Neutrophil (primary cell): ENCODE data around the gene RHEB.

Experiments
- H3K27ac ChIP-seq: fragments of 200-600 bp; sonication (generic); 2 replicates; pipeline ENCODE4 v1.5.1; 2016; ENCODE audit warnings: mild to moderate bottlenecking, moderate library complexity
- H3K27me3 ChIP-seq: fragments of 200-600 bp; sonication (generic); 2 replicates; pipeline ENCODE4 v1.6.0; 2016; ENCODE audit warnings: mild to moderate bottlenecking
- H3K36me3 ChIP-seq: fragments of 200-600 bp; sonication (generic); 2 replicates; pipeline ENCODE4 v1.5.1; 2017
- H3K4me1 ChIP-seq, 2 experiments: fragments of 200-600 bp in 1 of 2; sonication (generic) in 1 of 2; 1 replicate in 1 of 2; 2 replicates in 1 of 2; pipeline versions ENCODE4 v1.5.1 to v1.6.1; 2013 to 2016; ENCODE audit warnings: low read depth in 1 of 2, low read length in 1 of 2, mild to moderate bottlenecking in 1 of 2, moderate library complexity in 1 of 2; ENCODE audit not compliant: control insufficient read depth in 1 of 2, insufficient read depth in 1 of 2
- H3K4me3 ChIP-seq, 2 experiments: fragments of 200-600 bp in 1 of 2; sonication (generic) in 1 of 2; 1 replicate in 1 of 2; 2 replicates in 1 of 2; pipeline ENCODE4 v1.5.1; 2013 to 2016; ENCODE audit warnings: low read depth in 1 of 2, low read length in 1 of 2, mild to moderate bottlenecking in 1 of 2, moderate library complexity in 1 of 2
- H3K9me3 ChIP-seq: fragments of 200-600 bp; sonication (generic); 2 replicates; pipeline ENCODE4 v1.5.1; 2016
- TF ChIP-seq, protein P1 (sequence below): fragments of 200-600 bp; sonication (generic); IDR thresholded peaks from 2 replicates; pipeline ENCODE4 v1.5.1; 2016; ENCODE audit warnings: antibody characterized with exemption

Gene RHEB

DNA sequence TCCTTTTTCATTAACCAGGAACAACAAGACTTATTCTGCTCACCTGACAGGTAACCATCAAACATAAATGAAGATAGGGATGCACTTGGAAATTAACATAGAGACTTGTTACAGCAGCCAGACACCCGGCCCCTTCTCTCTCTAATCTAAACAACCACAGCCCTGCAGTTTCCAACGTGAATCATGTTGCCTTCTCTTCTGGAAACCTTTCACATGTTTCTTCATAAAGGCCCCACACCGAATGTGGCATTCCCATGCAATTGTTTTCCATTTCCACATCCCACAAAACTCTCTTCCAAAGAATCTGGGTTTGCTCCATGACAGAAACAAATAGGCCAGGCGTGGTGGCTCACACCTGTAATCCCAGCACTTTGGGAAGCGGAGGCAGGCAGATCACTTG is 94.9 kb downstream of the RHEB start:
- H3K4me1 ChIP-seq: no peaks in the 10 kb centered on the region
- H3K27ac ChIP-seq: no peak overlapping the region
- no peaks in the 10 kb centered on the region for H3K36me3 ChIP-seq
- no peak overlapping the region for H3K4me3 ChIP-seq
- peaks cover 4% of the 10 kb centered on the region for H3K27me3 ChIP-seq
- TF ChIP-seq, protein P1, sequence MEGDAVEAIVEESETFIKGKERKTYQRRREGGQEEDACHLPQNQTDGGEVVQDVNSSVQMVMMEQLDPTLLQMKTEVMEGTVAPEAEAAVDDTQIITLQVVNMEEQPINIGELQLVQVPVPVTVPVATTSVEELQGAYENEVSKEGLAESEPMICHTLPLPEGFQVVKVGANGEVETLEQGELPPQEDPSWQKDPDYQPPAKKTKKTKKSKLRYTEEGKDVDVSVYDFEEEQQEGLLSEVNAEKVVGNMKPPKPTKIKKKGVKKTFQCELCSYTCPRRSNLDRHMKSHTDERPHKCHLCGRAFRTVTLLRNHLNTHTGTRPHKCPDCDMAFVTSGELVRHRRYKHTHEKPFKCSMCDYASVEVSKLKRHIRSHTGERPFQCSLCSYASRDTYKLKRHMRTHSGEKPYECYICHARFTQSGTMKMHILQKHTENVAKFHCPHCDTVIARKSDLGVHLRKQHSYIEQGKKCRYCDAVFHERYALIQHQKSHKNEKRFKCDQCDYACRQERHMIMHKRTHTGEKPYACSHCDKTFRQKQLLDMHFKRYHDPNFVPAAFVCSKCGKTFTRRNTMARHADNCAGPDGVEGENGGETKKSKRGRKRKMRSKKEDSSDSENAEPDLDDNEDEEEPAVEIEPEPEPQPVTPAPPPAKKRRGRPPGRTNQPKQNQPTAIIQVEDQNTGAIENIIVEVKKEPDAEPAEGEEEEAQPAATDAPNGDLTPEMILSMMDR: no peak
- no peaks in the 10 kb centered on the region for H3K9me3 ChIP-seq

DNA sequence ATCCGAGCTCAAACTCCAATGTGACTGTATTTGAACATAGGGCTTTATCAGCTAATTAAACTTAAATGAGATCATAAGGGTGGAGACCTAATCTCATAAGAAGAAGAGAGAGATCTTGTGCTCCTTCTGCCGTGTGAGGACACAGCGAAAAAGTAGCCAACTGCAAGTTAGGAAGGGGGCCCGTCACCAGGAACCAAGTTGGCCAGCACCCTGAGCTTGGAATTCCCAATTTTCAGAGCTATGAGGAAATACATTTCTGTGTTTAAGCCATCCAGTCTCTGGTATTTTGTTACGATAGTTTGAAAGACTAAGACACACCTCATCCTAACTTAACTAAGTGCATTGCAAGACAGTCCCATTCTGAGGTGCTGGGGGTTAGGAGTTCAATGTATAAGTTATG is 95.8 kb downstream of the RHEB start:
- Histone ChIP-seq H3K4me3 (no peak overlapping the region), H3K36me3 (no peaks in the 10 kb centered on the region), H3K9me3 (no peaks in the 10 kb centered on the region), H3K4me1 (no peaks in the 10 kb centered on the region), H3K27me3 (no peaks in the 10 kb centered on the region), H3K27ac (no peak overlapping the region)
- TF ChIP-seq, protein P1: no peak

DNA sequence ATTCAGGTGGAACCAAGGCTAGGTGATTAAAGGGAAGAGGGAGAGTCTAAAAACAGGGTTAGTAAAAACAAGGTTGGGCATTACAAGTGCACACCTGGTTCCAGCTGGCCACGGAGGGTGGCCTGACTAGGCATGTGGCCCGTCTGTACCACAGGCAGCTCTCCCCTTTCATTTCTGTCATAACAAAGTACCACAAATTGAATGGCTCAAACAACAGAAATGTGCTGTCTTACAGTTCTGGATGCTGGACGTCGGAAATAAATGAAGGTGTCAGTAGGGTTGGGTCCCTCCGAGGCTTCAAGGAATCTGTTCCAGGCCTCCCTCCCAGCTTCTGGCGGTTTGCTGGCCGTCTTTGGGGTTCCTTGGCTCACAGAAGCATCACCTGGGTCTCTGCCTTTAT is 96.5 kb downstream of the RHEB start:
- H3K27me3 ChIP-seq: no peaks in the 10 kb centered on the region
- H3K9me3 ChIP-seq: no peaks in the 10 kb centered on the region
- H3K27ac ChIP-seq: no peak overlapping the region
- no peaks in the 10 kb centered on the region for H3K36me3 ChIP-seq
- no peaks in the 10 kb centered on the region for H3K4me1 ChIP-seq
- TF ChIP-seq, protein P1: no peak
- H3K4me3 ChIP-seq: no peak overlapping the region

DNA sequence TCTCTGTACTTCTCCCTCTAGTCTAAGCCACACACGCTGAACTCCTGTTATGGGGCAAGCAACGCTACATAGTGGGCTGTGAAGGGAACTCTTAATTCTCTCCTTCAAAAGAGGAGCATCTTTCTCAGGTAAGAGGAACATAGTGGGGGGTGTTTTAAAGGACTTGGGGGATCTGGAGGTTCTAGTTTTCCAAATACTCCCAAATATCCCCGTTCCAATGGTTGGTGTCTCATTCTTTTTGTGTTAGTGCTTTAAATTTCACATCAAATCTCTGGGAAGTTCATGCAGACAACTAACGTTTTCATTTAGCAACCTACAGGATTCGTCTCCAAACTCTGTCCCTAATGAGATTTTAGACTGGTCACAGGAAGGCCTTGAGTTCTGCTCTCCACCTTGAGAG is 97.5 kb downstream of the RHEB start:
- H3K4me1 ChIP-seq: no peaks in the 10 kb centered on the region
- no peak overlapping the region for H3K27ac ChIP-seq
- H3K9me3 ChIP-seq: no peaks in the 10 kb centered on the region
- H3K4me3 ChIP-seq: no peak overlapping the region
- TF ChIP-seq, protein P1: no peak
- H3K36me3 ChIP-seq: no peaks in the 10 kb centered on the region
- H3K27me3 ChIP-seq: no peaks in the 10 kb centered on the region

DNA sequence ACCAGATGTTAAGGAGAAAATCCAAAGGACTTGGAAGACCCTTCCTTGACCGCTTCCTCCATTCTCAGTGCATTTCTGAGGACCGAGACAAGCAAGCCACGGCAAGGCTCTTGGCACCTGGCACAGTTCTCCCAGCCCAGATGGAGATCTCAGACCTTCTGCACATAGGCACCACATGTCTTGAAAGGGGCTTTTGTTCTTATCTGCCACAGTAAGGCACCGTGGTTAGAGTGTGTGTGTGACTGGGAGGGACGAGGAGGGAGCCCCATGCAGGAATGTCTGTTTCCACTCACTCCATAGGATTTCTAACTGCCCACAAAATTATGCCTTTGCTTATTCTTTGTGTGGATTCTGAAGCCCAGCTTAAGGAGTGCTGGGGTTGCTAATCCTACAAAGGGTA is 99.6 kb downstream of the RHEB start:
- peaks cover 4 to 9% of the 10 kb centered on the region in 2 experiments for H3K4me1 ChIP-seq
- TF ChIP-seq, protein P1: no peak
- no peaks in the 10 kb centered on the region for H3K9me3 ChIP-seq
- H3K27me3 ChIP-seq: no peaks in the 10 kb centered on the region
- H3K4me3 ChIP-seq: no peak overlapping the region
- H3K36me3 ChIP-seq: no peaks in the 10 kb centered on the region
- H3K27ac ChIP-seq: no peak overlapping the region

DNA sequence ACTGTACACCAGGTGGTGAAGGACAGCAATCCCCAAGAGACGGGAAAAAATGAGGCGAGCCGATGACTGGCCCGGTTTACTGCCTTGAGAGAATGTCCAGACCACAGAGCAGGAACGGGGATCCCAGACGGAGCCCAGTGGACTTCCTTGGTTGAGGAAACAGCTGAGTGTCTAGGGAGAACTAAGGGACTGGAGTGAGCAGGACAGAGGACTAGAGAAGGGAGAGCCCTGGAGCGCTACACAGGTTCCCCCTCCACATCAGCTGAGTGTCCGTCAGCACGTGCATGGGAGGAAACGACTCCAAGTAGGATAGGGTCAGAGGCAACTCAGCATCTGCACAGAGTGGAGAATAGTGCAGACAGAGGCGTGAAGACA is 102.8 kb downstream of the RHEB start:
- Histone ChIP-seq H3K4me1 (peaks cover 4 to 9% of the 10 kb centered on the region in 2 experiments), H3K27me3 (peaks cover 15% of the 10 kb centered on the region)

More for the DNA sequence above, 102.8 kb downstream of the RHEB start:
- TF ChIP-seq, protein P1: no peak
- no peaks in the 10 kb centered on the region for H3K9me3 ChIP-seq
- no peak overlapping the region for H3K4me3 ChIP-seq
- H3K36me3 ChIP-seq: no peaks in the 10 kb centered on the region
- no peak overlapping the region for H3K27ac ChIP-seq
